ENCODE measurements around the gene ZNF234.

DNA sequence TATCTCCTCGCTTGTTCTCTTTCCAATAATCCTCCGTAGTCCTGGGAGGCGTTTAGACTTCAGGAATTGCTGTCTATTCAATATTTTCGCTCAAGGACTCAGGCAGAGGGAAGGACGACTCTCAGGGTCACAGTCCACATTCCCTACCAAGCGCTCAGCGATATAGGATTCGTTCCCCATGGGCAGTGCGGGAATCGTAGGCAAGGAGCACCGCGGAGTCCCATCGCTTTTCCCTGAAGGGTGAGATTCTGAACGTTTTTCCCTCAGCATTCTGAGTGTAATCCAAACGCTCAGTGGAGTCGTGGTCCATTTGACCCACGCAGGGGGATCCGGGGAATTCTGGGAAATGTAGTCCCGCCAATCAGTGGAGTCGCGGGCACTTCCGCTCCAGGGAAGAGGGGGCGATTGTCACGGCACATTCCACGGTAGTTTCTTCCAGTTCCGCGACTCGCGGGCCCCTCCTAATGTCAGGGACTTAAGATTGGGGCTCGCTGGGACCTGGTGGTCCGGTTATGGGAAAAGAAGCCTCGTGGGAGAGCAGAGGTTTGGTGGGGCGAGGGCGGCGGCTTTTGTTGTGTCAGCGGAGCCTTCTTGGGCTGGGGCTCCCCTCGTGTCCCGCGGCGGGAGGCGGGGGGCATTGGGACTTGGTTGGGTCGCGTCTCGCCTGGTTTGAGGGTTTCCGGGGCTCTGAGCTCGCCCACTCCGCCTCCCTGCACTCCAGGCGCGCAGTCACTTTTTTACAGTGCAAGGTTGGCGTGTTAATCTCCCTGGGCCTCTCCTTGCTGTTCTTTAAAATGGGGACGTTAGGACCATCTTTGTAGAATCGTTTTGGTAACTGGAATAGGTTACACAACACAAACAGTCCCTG, at the start of gene ZNF234:
- TF ChIP-seq, protein P1, sequence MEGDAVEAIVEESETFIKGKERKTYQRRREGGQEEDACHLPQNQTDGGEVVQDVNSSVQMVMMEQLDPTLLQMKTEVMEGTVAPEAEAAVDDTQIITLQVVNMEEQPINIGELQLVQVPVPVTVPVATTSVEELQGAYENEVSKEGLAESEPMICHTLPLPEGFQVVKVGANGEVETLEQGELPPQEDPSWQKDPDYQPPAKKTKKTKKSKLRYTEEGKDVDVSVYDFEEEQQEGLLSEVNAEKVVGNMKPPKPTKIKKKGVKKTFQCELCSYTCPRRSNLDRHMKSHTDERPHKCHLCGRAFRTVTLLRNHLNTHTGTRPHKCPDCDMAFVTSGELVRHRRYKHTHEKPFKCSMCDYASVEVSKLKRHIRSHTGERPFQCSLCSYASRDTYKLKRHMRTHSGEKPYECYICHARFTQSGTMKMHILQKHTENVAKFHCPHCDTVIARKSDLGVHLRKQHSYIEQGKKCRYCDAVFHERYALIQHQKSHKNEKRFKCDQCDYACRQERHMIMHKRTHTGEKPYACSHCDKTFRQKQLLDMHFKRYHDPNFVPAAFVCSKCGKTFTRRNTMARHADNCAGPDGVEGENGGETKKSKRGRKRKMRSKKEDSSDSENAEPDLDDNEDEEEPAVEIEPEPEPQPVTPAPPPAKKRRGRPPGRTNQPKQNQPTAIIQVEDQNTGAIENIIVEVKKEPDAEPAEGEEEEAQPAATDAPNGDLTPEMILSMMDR (IDR thresholded peaks at IDR 0.05; ENCODE audit: low read length) = no peak
- TF ChIP-seq EZH2phosphoT487 (IDR thresholded peaks at IDR 0.05; ENCODE audit: low read length) (no peak), EZH2 (optimal IDR thresholded peaks at IDR 0.05; ENCODE audit: low read depth, low read length) (no peak)

All from MM.1S (cell line).